SU-DHL-6 (cell line): ENCODE results near the gene LRRFIP1.

Source experiments
- EZH2phosphoT487 ChIP-seq: fragments of 200-600 bp; sonication (generic), shearing (Covaris generic); conservative IDR thresholded peaks from 2 replicates; pipeline ENCODE4 v1.6.1; 2018; ENCODE audit warnings: mild to moderate bottlenecking, antibody characterized with exemption, low read length, moderate library complexity, mixed read lengths
- TF ChIP-seq, protein P1 (sequence below): fragments of 200-600 bp; sonication (generic); IDR thresholded peaks from one replicate; pipeline ENCODE4 v1.5.1; 2017; ENCODE audit warnings: antibody characterized with exemption, mild to moderate bottlenecking, low read length, moderate library complexity; ENCODE audit not compliant: insufficient read depth, poor library complexity, severe bottlenecking

GRCh38 chr2:237675316-237675715 is 47.9 kb downstream of the LRRFIP1 start:
- TF ChIP-seq, protein P1, sequence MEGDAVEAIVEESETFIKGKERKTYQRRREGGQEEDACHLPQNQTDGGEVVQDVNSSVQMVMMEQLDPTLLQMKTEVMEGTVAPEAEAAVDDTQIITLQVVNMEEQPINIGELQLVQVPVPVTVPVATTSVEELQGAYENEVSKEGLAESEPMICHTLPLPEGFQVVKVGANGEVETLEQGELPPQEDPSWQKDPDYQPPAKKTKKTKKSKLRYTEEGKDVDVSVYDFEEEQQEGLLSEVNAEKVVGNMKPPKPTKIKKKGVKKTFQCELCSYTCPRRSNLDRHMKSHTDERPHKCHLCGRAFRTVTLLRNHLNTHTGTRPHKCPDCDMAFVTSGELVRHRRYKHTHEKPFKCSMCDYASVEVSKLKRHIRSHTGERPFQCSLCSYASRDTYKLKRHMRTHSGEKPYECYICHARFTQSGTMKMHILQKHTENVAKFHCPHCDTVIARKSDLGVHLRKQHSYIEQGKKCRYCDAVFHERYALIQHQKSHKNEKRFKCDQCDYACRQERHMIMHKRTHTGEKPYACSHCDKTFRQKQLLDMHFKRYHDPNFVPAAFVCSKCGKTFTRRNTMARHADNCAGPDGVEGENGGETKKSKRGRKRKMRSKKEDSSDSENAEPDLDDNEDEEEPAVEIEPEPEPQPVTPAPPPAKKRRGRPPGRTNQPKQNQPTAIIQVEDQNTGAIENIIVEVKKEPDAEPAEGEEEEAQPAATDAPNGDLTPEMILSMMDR: no peak
- TF ChIP-seq EZH2phosphoT487: no peak
